Ishikawa (cell line): ENCODE results near the gene TMEM54.

ENCODE experiments used
- CEBPB ChIP-seq: IDR thresholded peaks from 2 replicates; pipeline ENCODE4 v1.6.1; 2012
- CREB1 ChIP-seq: IDR thresholded peaks from 2 replicates; pipeline ENCODE4 v1.6.1; 2012; ENCODE audit warnings: low read depth
- EGR1 ChIP-seq: IDR thresholded peaks from 2 replicates; pipeline ENCODE4 v1.6.1; 2012
- EP300 ChIP-seq: IDR thresholded peaks from 2 replicates; pipeline ENCODE4 v1.6.1; 2012; ENCODE audit warnings: borderline replicate concordance
- FOXM1 ChIP-seq: IDR thresholded peaks from 2 replicates; pipeline ENCODE4 v1.6.1; 2012; ENCODE audit warnings: low read depth, borderline replicate concordance
- NFIC ChIP-seq: IDR thresholded peaks from 2 replicates; pipeline ENCODE4 v1.6.1; 2012
- RAD21 ChIP-seq: IDR thresholded peaks from 2 replicates; pipeline ENCODE4 v1.6.1; 2012; ENCODE audit warnings: low read depth
- TAF1 ChIP-seq: IDR thresholded peaks from 2 replicates; pipeline ENCODE4 v1.6.1; 2012; ENCODE audit warnings: low read depth, mild to moderate bottlenecking
- TCF12 ChIP-seq: IDR thresholded peaks from 2 replicates; pipeline ENCODE4 v1.6.1; 2012; ENCODE audit warnings: low read depth
- TEAD4 ChIP-seq: IDR thresholded peaks from 2 replicates; pipeline ENCODE4 v1.6.1; 2012
- YY1 ChIP-seq: IDR thresholded peaks from 2 replicates; pipeline ENCODE4 v1.6.1; 2012; ENCODE audit warnings: low read depth
- ZBTB7A ChIP-seq: IDR thresholded peaks from 2 replicates; pipeline ENCODE4 v1.6.1; 2012; ENCODE audit warnings: low read depth
- TF ChIP-seq, protein P1 (sequence below): IDR thresholded peaks from 2 replicates; pipeline ENCODE4 v1.6.1; 2012
- TF ChIP-seq, protein P2 (sequence below): IDR thresholded peaks from 2 replicates; pipeline ENCODE4 v1.6.1; 2012; ENCODE audit warnings: low read depth, mild to moderate bottlenecking
- TF ChIP-seq, protein P3 (sequence below): IDR thresholded peaks from 2 replicates; pipeline ENCODE4 v1.6.1; 2012

The TMEM54 gene

DNA sequence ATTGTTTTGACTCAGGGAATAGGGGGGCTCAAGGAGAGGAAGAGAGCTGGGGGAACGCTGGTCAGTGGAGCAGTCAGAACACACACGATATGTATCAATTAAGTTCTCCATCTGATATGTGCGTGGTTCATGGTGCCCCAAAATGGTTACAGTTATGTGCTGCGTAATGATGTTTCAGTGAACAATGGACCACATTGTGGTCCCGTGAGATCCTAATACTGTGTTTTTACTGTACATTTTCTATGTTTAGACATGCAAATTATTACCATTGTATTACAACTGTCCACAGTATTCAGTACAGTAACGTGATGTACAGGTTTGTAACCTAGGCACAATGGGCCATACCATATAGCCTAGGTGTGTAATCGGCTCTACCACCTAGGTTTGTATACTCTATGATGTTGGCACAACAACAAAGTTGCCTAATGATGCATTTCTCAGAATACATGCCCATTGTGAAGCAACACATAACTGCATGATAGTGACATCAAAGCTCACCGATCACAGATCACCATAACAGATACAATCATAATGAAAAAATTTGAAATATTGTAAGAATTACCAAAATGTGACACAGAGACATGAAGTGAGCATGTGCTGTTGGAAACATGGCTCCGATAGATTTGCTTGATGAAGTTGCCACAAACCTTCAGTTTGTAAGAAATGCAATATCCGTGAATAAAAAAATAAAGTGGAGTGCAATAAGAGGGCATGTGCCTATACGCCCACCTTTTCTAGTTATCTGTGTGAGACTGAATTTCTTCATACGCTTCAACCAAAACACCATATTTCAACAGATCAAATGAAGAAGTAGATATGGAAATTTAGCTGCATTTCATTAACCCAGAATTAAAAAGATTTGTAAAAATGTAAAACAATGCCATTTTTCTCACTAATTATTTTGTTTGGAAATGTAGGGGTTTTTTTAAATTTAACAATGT, 14.8 kb upstream of the TMEM54 start:
- TF ChIP-seq CREB1 (no peak), ZBTB7A (no peak), RAD21 (no peak), NFIC (no peak), TEAD4 (no peak), TAF1 (no peak), FOXM1 (no peak), EGR1 (no peak), EP300 (no peak), YY1 (no peak)
- TF ChIP-seq, protein P1, sequence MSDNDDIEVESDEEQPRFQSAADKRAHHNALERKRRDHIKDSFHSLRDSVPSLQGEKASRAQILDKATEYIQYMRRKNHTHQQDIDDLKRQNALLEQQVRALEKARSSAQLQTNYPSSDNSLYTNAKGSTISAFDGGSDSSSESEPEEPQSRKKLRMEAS = no peak

DNA sequence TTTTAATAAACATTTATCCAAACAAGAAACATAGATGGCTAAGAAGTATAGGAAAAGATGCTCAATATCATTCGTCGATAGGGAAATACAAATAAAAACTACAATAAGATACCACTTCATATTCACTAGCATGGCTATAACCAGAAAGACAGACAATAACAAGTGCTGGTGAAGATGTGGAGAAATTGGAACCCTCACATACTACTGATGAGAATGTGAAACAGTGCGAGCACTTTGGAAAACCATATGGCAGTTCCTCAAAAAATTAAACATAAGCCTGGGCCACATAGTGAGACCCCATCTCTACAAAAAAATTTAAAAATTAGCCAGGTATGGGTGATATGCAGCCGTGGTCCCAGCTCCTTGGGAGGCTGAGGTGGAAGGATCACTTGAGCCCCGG, 9.1 kb upstream of the TMEM54 start:
- TF ChIP-seq TCF12 (no peak), YY1 (no peak), TAF1 (no peak)
- TF ChIP-seq, protein P1 = no peak

DNA sequence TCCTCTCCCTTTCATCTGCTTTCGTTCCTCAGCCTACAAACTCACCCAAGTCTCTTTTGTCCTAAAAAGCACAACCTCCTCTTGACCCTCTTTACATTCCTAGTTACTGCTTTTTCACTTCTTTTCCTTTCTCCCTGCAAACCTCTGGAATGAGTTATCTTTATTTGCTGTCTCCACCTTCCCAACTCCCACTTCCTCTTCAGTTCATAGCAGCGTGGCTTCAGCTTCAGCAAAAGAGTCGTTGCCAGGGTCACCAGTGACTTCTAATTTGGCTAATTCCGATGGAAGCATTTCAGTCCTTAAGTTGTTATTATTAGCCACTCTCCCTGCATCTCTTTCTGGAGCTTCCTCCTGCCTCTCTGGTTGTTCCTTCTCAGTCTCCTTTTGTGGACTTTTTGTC, 6.2 kb upstream of the TMEM54 start:
- TF ChIP-seq FOXM1 (no peak), TCF12 (no peak), EP300 (no peak), CEBPB (no peak), EGR1 (no peak), ZBTB7A (no peak), TEAD4 (no peak), NFIC (no peak), RAD21 (no peak), TAF1 (no peak), YY1 (no peak), CREB1 (no peak)
- TF ChIP-seq, protein P2, sequence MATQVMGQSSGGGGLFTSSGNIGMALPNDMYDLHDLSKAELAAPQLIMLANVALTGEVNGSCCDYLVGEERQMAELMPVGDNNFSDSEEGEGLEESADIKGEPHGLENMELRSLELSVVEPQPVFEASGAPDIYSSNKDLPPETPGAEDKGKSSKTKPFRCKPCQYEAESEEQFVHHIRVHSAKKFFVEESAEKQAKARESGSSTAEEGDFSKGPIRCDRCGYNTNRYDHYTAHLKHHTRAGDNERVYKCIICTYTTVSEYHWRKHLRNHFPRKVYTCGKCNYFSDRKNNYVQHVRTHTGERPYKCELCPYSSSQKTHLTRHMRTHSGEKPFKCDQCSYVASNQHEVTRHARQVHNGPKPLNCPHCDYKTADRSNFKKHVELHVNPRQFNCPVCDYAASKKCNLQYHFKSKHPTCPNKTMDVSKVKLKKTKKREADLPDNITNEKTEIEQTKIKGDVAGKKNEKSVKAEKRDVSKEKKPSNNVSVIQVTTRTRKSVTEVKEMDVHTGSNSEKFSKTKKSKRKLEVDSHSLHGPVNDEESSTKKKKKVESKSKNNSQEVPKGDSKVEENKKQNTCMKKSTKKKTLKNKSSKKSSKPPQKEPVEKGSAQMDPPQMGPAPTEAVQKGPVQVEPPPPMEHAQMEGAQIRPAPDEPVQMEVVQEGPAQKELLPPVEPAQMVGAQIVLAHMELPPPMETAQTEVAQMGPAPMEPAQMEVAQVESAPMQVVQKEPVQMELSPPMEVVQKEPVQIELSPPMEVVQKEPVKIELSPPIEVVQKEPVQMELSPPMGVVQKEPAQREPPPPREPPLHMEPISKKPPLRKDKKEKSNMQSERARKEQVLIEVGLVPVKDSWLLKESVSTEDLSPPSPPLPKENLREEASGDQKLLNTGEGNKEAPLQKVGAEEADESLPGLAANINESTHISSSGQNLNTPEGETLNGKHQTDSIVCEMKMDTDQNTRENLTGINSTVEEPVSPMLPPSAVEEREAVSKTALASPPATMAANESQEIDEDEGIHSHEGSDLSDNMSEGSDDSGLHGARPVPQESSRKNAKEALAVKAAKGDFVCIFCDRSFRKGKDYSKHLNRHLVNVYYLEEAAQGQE = no peak
- TF ChIP-seq, protein P1 = no peak
- TF ChIP-seq, protein P3, sequence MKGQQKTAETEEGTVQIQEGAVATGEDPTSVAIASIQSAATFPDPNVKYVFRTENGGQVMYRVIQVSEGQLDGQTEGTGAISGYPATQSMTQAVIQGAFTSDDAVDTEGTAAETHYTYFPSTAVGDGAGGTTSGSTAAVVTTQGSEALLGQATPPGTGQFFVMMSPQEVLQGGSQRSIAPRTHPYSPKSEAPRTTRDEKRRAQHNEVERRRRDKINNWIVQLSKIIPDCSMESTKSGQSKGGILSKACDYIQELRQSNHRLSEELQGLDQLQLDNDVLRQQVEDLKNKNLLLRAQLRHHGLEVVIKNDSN = no peak

DNA sequence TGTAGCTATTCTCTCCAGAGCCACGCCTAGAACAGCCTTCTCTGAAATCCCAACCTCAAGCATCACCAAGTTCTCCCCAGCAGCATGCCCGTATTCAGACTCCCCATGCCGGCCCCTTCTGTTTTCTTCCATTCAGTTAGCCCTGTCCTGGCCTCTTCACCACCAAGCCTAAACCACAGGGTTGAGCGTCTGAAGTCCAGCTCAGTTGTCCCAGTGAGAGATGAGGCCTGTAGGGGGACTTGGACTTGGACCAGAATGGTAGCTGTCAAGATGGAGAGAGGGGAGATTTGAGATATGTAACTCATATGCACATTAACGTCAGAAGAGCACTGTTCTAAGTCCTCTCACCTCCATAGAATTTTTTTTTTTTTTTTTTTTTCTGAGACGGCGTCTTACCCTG, 5.5 kb upstream of the TMEM54 start:
- TF ChIP-seq RAD21 (no peak), FOXM1 (no peak), YY1 (no peak), ZBTB7A (no peak)

DNA sequence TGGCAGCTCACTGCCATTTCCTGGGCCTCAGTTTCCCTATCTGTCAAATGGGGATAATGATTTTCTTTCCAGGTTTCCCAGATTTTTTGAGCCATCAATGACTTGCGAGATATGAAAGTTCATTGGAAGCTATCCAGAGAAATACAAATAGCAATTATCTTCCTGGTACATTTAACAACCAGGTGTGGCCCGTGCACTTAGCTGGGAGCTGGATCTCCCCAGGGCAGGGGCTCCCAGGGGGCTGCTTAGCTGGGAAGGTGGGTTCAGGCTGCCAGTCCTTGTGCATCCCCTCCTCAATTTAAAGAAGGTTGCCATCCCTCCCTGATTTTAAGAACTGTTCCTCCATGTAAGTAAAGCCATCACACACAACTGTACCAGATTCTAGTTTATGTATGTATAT, 3.6 kb upstream of the TMEM54 start:
- no peak for TF ChIP-seq EGR1
- no peak for TF ChIP-seq YY1
- no peak for TF ChIP-seq TCF12
- TF ChIP-seq ZBTB7A = no peak

DNA sequence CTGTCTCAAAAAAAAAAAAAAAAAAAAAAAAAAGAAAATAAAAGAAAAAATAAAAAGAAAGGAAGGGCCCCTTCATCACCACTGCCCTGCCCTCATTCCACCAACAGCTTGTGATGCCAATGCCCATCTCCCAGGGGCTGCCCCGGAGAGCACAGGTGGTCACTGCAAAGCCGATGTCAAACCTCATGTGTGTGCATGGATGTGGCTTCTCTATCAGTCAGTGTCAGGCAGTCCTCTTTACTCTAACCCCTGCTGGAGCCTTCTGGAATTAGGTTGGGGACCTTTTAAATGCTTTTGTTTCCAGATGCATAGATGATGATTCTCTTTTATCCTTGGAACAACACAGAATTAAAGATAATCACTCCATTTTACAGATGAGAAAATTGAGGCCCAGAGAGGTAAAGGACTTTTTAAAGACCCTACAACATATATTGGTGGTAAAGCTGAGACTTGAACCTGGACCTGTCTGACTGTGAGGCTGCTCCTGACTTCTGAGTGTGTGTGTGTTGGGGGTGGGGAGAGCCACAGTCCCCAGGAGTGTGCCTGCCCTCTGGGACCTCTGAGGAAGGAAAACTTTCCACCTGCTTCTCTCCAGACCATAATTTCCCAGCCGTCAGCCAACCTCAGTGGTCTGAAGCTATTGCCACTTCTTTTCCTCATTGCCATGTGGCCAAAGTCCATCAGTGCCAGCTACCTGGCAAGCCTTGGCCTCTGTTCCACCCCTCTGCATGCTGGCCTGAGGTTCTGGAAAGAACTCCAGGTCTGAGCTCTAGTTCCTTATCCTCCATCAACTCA, 3.0 kb upstream of the TMEM54 start:
- no peak for TF ChIP-seq CEBPB

DNA sequence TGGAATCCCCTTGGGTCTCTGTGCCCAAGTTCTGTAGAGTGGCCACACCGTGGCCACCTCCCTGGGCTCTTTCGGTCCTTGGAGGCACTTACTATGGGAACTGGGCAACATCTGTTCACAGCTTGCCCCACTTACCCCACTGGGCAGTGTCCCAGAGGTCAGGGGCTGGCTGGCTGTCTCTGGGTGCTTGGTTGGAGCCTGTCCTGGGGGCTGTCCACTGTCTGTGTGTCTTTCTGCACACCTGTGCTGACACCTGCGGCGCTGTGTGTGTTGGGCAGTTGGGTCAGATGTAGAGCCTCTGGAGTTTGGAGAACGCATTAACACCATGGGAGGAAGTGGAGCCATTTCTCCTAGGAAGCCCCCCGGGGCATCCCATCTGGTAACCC, 1.3 kb upstream of the TMEM54 start:
- TF ChIP-seq TCF12 (no peak), CREB1 (no peak), EP300 (no peak), RAD21 (no peak), TEAD4 (no peak), NFIC (no peak), YY1 (no peak)
- TF ChIP-seq, protein P1 = no peak
- TF ChIP-seq, protein P3 = no peak
